OCI-M1 (cell line): ENCODE measurements around the gene GAK.
"Not testable (repeated sequence)": the region's sequence is repeated elsewhere in the genome, so short reads cannot be mapped to it uniquely, and the experiment has no call there.

Source experiments
- DNase-seq: peaks from one replicate; lab custom pipeline; 2025; lab: John Stamatoyannopoulos, UW

The GAK gene

DNA sequence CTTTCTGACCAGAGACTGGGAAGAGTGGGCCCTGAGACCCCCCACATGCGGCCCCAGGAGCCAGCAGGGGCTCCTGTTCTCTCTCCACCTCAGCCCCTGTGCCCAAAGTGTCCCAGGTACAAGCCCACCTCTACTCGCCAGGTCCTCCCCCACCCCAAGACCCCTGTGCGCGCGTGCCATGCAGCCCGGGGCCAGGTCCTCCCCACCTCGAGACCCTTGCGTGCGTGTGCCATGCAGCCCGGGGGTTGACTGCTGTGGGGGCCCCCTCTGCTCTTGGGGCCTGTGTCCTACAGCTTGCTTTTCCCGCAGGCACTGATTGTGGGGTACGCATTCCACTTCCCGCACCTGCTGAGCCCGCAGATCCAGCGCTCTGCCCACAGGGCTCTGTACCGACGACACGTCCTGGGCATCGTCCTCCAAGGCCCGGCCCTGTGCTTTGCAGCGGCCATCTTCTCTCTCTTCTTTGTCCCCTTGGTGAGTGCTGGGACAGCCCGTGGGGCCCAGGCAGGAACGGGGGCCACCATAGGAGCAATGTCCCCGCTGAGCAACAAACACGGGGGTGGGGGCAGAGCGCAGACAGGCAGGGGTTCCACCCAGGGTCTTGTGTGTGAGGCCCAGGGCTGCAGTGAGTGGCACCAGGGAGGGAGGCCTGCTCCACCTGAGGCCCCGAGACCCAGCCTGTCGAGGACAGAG lies 20.9 kb upstream of the GAK start:
- DNase-seq: no peak

DNA sequence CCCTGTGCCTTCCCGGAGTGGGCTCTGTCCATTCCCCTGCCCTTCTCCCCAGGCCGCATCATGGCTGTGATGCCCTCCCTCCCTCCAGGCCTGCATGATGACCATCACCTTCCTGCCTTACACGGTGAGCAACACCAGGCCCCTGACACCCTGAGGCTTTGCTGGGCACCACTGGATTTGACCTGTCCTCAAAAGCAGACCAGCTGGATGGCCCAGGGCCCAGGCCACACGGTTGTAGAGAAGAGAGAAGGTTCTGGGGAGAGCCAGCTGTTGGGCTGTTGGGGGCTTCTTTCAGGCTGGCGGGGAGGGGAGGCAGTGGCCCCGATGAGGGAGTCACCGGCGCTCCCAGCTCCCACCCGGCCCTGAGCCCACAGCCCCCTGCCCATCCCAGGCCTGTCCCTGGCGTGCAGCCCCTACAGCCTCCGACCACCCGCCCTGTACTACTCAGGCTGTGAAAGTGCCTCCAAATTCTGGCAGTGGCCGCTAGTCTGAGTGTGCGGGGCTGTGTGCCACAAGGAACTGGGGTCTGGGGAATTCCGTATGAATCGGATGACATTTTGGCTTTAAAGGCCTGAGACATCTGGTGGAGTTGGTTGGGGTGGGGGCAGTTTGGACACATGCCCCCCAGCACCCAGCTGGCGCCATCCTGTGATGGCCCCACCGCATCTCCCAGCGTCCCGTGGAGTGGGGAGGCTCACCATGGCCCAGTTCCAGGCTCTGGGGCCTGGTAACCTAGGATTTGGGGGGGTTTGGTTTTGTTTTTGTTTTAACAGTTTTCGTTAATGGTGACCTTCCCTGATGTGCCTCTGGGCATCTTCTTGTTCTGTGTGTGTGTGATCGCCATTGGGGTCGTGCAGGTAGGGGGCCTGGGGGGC lies 19.7 kb upstream of the GAK start:
- no peak for DNase-seq

DNA sequence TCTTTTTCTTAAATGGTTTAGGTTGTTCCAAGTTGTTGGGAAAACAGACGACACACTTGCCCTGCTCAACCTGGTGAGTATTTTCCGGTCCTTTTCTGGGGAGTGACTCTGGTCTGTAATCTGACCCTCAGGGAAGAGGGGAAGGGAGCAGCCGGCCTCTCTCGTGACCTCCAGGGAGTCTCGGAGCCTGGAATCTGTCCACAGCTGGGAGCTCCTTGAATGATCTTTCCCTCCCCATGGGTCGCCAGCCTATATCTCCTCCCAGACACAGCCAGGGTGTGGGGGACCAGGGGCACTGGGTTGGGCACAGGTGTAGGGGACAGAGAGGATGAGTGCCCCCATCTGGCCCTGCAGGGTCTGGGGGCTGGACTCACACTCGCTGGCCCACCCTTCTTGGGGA lies 19.1 kb upstream of the GAK start:
- no peak for DNase-seq

DNA sequence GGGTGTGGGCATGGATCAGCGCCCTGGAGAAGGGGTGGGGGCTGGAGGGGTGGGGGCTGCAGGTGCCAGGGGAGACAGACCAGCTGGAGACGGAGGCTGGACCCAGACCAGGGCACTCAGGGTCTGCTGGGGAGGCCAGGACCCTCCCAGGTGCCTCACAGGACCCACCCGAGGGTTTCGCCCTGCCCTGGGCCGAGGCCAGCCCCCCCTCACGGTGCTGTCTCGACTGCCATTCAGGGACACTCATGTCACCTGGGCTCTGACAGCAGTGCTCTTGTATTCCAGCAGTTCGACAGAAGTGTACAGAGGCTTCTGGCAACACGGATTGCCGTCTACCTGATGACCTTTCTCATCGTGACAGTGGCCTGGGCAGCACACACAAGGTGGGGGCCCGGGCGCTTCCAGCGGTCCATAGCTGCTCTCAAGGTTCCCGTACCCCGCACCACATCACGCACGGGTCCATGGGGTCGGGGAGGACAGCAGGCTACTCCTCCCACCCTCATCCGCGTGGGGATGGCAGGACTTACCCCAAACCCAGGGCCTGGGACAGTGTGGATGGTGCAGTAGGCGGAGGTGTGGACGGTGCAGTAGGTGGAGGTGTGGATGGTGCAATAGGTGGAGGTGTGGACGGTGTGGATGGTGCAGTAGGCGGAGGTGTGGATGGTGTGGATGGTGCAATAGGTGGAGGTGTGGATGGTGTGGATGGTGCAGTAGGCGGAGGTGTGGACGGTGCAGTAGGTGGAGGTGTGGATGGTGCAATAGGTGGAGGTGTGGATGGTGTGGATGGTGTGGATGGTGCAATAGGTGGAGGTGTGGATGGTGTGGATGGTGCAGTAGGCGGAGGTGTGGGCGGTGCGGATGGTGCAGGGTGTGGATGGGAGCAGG lies 18.3 kb upstream of the GAK start:
- DNase-seq: no peak

DNA sequence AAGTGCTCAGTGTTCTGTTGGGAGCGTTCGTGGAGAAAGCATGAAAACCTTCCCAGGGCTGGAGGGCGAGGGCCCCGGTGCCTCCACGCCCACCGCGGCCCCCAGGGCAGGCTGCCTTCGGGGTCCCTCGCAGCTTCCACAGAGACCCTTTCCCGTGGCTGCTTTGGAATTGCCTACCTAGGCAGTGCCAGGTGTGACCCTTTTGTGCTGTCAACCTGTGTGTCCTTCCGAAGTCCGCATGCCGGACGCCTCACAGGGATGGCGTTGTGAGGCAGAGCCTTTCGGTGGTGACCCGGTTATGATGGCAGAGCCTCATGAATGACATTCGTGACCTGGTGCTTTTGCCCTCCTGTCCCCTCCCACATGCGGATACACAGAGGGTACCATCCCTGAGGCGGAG lies 17.5 kb upstream of the GAK start:
- DNase-seq: no peak

DNA sequence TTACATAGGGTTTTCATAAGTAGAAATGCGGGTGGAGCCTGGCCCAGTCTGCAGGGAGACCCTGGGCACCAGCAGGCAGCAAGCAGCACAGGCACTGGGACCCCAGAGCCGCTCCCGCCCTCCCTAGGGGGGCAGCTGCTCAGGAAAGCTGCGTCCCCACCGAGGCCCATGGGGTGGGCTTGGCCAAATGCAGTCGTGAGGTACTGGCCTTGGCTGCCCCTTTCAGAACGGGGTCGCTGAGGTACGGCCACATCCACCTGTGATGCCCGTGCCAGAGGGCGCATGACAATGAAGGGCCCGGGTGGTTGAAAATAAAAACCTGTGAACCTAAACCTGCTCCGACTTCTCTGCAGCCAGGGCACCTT lies 16.8 kb upstream of the GAK start:
- DNase-seq: no peak

DNA sequence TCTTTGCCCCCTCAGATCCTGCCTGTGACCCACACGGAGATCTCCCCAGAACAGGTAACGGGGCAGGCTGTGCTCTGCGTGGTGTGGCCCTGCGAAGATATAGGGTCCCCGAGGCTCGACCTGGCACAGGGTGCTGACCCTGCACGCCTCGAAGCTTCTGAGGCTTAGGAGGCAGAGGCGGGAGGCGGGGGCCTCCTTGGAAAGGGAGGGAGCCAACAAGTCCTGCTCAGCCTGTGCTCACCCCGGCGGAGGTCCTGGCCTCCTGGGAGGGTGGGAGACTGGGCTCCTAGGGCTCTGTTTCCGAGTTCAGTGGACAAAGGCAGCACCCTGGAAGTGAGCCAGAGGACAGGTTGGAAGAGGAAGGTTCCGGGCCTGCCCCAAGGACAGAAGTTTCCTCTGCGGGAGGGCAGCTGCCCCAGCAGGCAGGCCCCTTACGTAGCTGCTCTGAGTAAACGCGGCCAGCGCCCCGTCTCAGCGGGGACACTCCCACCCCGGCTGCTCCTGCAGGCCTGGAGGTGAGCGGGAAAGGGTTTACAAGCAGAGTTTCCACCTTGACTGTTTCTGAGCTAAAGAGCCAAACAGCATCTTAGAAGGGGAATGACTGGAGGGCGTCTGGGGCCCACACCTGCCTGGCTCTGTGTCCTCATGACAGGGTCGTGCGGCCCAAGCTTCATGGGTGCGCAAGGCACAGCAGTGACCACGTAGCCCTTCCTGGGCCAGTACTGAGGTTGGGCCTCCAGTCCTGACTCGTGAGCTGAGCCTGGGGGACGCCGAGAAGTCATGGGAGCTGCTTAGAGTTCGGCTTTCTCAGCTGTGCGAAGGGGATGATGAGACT lies 16.2 kb upstream of the GAK start:
- DNase-seq: no peak

DNA sequence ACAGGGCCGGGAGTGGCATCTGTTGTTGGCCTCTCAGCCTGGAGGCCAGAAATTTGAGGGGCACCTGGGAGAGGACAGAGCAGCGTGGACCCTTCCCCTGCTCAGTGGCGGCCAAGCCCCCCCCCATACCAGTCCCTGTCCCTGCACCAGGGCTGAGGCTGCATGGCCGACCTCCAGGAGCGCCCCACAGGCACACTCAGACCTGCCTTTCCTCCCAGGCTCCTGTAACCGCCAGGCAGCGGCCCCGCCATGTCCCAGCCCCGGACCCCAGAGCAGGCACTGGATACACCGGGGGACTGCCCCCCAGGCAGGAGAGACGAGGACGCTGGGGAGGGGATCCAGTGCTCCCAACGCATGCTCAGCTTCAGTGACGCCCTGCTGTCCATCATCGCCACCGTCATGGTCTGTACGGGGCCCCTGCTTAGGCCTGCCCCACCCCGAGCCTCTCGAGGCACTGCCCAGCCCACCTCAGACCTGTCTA lies 15.4 kb upstream of the GAK start:
- no peak for DNase-seq

DNA sequence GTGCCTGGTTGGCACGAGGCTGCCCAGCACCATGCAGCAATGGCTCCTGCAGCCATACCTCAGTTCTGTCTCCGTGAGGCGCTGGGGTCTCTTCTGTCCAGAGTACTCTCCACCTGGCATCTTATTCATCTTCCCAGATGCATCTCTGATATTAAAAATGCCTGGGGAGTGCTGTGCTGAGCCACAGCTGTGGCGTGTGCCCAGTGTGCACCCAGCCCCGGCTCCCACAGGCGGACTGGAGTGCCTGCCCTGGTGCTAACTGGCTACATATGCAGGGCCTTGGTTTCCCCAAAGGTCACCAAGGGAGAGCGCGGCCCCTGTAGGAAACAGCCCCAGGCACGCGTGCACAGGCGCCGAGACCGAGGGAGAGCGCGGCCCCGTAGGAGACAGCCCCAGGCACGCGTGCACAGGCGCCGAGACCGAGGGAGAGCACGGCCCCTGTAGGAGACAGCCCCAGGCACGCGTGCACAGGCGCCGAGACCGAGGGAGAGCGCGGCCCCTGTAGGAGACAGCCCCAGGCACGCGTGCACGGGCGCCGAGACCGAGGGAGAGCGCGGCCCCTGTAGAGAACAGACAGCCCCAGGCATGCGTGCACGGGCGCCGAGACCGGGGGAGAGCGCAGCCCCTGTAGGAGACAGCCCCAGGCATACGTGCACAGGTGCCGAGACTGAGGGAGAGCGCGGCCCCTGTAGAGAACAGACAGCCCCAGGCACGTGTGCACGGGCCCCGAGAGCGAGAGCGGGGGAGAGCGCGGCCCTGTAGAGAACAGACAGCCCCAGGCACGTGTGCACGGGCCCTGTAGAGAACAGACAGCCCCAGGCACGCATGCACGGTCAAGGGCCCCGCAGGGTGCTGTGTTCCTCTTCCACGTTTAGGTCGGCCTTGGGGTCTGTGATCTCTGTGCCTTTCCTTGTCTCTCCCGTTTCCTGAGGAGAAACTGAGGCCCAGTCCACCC lies 14.7 kb upstream of the GAK start:
- no peak for DNase-seq

DNA sequence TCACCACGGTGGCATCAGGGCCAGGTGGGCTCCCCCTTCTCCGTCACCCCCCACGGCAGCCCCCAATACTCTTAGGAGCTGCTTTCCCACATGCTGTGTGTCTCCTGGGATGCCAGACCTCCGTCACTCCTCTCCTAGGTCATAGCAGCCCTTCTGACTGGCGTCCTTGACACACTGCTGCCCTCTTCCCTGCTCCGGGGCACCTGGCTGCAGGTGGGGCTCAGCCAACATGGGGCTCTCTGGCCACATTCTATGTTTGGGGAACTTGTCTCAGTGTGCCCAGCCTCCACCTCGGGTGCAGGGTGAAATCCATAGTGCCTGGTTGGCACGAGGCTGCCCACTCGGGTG lies 14.0 kb upstream of the GAK start:
- no peak for DNase-seq

GRCh38 chr4:945274-946102 lies 13.4 kb upstream of the GAK start:
- no peak for DNase-seq

- not testable (repeated sequence) for DNase-seq
Observed at GRCh38 chr4:939508-939907, 7.4 kb upstream of the GAK start.

DNA sequence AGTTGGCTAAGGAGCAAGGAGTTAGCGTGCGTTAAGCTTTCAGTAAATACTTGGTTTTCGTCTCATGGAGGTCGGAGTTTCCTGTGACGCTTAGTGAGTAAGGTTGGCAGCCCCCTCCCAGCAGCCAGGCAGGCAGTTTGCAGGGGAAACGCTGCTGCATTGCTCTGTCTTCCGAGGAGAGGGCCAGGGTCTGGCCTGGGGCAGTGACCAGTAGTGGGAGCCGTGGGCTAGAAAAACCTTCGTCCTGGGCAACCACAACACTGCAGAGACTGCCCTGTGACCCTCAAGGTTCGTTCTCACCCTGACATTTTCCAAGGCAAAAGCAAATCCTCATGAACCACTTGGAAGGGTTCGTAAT lies 576 bp upstream of the GAK start:
- peak; percentile 73 for DNase-seq

DNA sequence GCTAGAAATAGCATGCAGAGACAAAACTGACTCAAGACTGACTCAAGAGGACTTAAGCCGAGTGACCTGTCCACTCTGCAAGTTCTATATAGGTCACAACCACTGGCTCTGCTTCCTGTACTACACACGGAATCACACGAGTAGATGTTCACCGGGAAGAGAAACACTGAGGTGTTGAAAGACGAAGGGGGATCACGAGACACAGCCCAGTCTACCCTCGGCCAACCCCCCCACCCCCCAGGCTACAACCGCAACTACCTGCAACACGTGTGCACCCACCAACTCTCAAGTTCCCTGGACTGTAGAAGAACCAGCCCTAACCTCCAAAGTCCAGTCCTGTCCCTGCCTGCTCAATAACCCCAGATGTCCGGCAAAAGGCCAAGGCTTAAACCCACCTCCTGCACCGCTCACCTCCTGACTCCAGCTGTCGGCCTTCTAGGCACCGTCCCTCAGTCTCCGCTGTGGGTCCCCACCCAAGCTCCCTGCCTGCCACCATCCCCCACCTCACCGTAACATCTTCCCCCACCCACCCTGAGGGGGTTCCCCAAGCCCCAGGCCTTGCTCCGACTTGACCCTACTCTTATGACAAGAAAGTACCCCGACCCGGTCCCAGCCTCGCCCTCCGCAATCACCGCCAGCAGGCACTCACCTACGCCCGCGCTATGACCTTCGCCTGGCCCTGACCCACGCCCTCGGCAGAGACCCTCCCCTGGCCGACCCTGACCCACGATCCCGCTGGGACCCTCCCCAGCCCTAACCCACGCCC lies 739 bp downstream of the GAK start:
- DNase-seq: peak; percentile 29

- no peak for DNase-seq
Observed at GRCh38 chr4:930827-931193, 1.3 kb downstream of the GAK start.

DNA sequence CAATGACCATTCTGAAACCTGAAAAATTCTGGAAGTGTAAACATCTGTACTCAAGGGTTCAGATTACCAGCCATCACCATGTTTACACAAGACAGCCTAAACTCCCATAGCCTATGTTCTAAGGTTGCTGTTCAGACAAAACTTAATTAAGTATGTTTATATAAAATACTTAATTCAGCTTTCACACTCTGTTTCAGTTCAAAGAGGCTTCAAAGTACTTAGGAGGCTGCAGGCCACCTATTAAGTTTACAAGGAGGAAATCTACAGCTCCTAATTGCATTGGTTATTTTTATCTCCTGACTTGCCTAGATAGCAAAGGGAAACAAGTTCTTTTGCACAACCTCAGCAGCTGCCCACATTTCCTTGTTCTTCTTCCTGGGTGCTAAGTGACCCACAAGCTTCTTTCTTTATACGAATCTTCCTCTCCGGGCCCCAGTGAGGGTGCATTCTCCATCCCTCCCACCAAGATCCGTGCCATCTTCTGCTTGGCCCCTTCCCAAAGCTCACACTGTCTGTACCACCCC lies 2.0 kb downstream of the GAK start:
- peak; percentile 6 for DNase-seq

DNA sequence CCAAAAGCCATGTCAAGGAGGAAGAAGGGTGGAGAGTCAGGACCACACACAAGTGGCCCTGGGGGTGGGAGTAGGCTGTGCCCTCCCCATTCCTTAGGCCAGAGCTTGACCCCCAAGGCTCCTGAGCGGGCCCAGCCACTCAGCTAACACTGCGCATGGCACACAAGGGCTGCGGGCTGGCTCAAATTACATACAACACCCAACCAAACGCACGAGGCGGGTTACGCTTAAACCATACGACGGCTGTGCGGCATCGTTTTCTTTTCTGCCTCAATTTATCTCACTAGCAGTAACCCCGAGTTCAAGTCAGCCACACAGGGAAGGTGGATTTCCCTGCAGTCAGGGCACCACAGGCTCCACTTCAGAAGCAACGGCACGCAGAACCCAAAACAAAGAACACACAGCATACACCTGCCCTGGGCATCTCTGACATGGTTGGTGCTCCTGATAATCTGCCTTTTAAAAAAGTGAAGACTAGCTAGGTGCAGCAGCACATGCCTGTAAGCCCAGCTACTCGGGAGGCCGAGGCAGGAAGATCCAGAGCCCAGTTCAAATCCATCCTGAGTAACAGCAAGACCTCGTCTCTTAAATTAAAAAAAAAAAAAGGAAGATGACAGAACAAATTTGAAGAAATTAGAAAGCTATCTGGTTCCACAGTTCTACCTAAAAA lies 2.9 kb downstream of the GAK start:
- DNase-seq: no peak

- not testable (repeated sequence) for DNase-seq
Observed at GRCh38 chr4:927566-927965, 4.5 kb downstream of the GAK start.
